B cell (primary cell): ENCODE results near the gene KATNB1. TPM values are rescaled to one million over a fixed set of nuclear protein-coding genes. Genes with fewer than 3 reads are reported as not detected.

Experiments
- ATAC-seq: fragments of 200-7000 bp; cut with Tn5 transposase; one replicate; pipeline ENCODE4 v1.10.0; 2021; ENCODE audit warnings: low read depth, mild to moderate bottlenecking, moderate number of reproducible peaks, moderate library complexity
- CTCF ChIA-PET: fragments of 350-600 bp; sonication (Branson Sonifier 250); formaldehyde crosslinking; loops from one replicate; lab custom pipeline; 2021; ENCODE audit warnings: antibody characterized with exemption, inconsistent platforms; lab: Charles Lee
- POLR2A ChIA-PET: fragments of 350-600 bp; sonication (Branson Sonifier 250); formaldehyde crosslinking; loops from one replicate; lab custom pipeline; 2021; ENCODE audit warnings: antibody characterized with exemption; lab: Charles Lee
- DNase-seq: peaks from one replicate; pipeline ENCODE4 v3.0.0; 2013
- H2AFZ ChIP-seq: 2 replicates; pipeline ENCODE4 v1.6.1; 2012; ENCODE audit warnings: mild to moderate bottlenecking, low read depth, low read length; ENCODE audit not compliant: insufficient read depth, poor library complexity, severe bottlenecking
- H3K27ac ChIP-seq, 2 donors: 1 replicate in 1 of 2; 2 replicates in 1 of 2; pipeline ENCODE4 v1.5.1; 2012 to 2013; ENCODE audit warnings: low read length in 2 of 2, mild to moderate bottlenecking in 2 of 2, moderate library complexity in 1 of 2
- H3K27me3 ChIP-seq, 4 experiments: fragments of 200-600 bp in 1 of 4; sonication (generic) in 1 of 4; replicated peaks in 1 of 4; 1 replicate in 2 of 4; 2 replicates in 2 of 4; pipeline versions ENCODE4 v1.6.1 to v1.7.0; 2013 to 2016; ENCODE audit warnings: low read length in 3 of 4, mild to moderate bottlenecking in 2 of 4, mixed read lengths in 1 of 4, moderate library complexity in 1 of 4; ENCODE audit not compliant: insufficient read depth in 4 of 4, control insufficient read depth in 3 of 4; ENCODE audit errors: control extremely low read depth in 1 of 4
- H3K36me3 ChIP-seq, 2 experiments: replicated peaks in 1 of 2; 1 replicate in 1 of 2; 2 replicates in 1 of 2; pipeline versions ENCODE4 v1.6.1 to v1.7.1; 2013; ENCODE audit warnings: low read length in 1 of 2; ENCODE audit not compliant: insufficient read depth in 2 of 2, control insufficient read depth in 1 of 2; ENCODE audit errors: control extremely low read depth in 1 of 2, extremely low read depth in 1 of 2
- H3K4me1 ChIP-seq, 2 donors: fragments of 200-600 bp in 1 of 2; sonication (generic) in 1 of 2; 1 replicate in 1 of 2; 2 replicates in 1 of 2; pipeline versions ENCODE4 v1.5.1 to v1.6.1; 2013 to 2017; ENCODE audit warnings: low read length in 2 of 2; ENCODE audit not compliant: control insufficient read depth in 2 of 2, insufficient read depth in 2 of 2
- H3K4me2 ChIP-seq: replicated peaks from 2 replicates; pipeline ENCODE3; 2012; ENCODE audit warnings: mild to moderate bottlenecking, low read depth, low read length; ENCODE audit not compliant: poor library complexity, severe bottlenecking
- H3K4me3 ChIP-seq, 5 experiments: fragments of 200-600 bp in 1 of 5; sonication (generic) in 1 of 5; 1 replicate in 3 of 5; 2 replicates in 2 of 5; pipeline versions ENCODE4 v1.5.1 to v1.7.0; 2011 to 2016; ENCODE audit warnings: low read length in 4 of 5, mild to moderate bottlenecking in 4 of 5, low read depth in 2 of 5, control low read depth in 1 of 5, moderate library complexity in 1 of 5; ENCODE audit not compliant: insufficient read depth in 1 of 5; ENCODE audit errors: control extremely low read depth in 1 of 5, extremely low read depth in 1 of 5
- H3K79me2 ChIP-seq: fragments of 200-600 bp; sonication (generic); one replicate; pipeline ENCODE4 v1.6.0; 2016; ENCODE audit warnings: low read length; ENCODE audit not compliant: control insufficient read depth, insufficient read depth
- H3K9ac ChIP-seq: fragments of 200-600 bp; sonication (generic); 2 replicates; pipeline ENCODE4 v1.6.1; 2017; ENCODE audit warnings: mild to moderate bottlenecking, low read length, moderate library complexity
- H3K9me3 ChIP-seq, 3 donors: one replicate each; pipeline versions ENCODE4 v1.6.1 to v1.7.1; 2013; ENCODE audit warnings: low read length in 2 of 3; ENCODE audit not compliant: control insufficient read depth in 2 of 3, insufficient read depth in 1 of 3; ENCODE audit errors: control extremely low read depth in 1 of 3
- H4K20me1 ChIP-seq: 2 replicates; pipeline ENCODE4 v1.6.0; 2012; ENCODE audit warnings: mild to moderate bottlenecking, low read length; ENCODE audit not compliant: insufficient read depth, control insufficient read depth, poor library complexity, severe bottlenecking
- H3K27ac Mint-ChIP-seq: one replicate; pipeline ENCODE4 v1.8.0; 2021; ENCODE audit warnings: mixed read lengths
- H3K27me3 Mint-ChIP-seq: one replicate; pipeline ENCODE4 v1.8.0; 2021; ENCODE audit warnings: mixed read lengths
- H3K4me1 Mint-ChIP-seq: one replicate; pipeline ENCODE4 v1.8.0; 2021; ENCODE audit warnings: mixed read lengths
- H3K4me3 Mint-ChIP-seq: one replicate; pipeline ENCODE4 v1.8.0; 2021; ENCODE audit warnings: mixed read lengths
- H3K9me3 Mint-ChIP-seq: one replicate; pipeline ENCODE4 v1.8.0; 2022; ENCODE audit warnings: mixed read lengths; ENCODE audit not compliant: insufficient read depth
- EZH2 ChIP-seq: IDR thresholded peaks from 2 replicates; pipeline ENCODE4 v1.6.1; 2012; ENCODE audit warnings: borderline replicate concordance, low read depth, mild to moderate bottlenecking, moderate library complexity, low read length; ENCODE audit not compliant: insufficient read depth, poor library complexity, severe bottlenecking
- WGBS: methylation state at CpG from one replicate; pipeline ENCODE4 v1.1.5; 2013; ENCODE audit warnings: missing lambda C conversion rate; ENCODE audit not compliant: insufficient coverage; 5-methylcytosine and 5-hydroxymethylcytosine counted together
- intact Hi-C: fragments of 100-400 bp; cut with micrococcal nuclease; formaldehyde crosslinking; loops from one replicate; pipeline ENCODE4 v1.10.0; 2022
- polyA plus RNA-seq: library from polyadenylated mRNA; depleted of rRNA; stranded (reverse); fragments of >200 nt; gene quantifications from 2 replicates; pipeline ENCODE4 v1.2.3, GENCODE V29; 2012
- total RNA-seq, 2 donors: library from RNA; stranded (reverse); fragments of 120-200 nt in 1 of 2; gene quantifications; 1 replicate in 1 of 2; 2 replicates in 1 of 2; pipeline versions ENCODE4 v1.2.3 to v1.2.4, GENCODE V29; 2013 to 2022
- TF ChIP-seq, protein P1 (sequence below): fragments of 200-600 bp; IDR thresholded peaks from one replicate; pipeline ENCODE4 v1.8.0; 2022; ENCODE audit warnings: antibody characterized with exemption, mild to moderate bottlenecking

Gene KATNB1
- total and polyA plus RNA-seq, 2 donors (not counting 1 experiment from before 2014, with no cell fraction given), result 20.3 to 29.0 TPM

GRCh38 chr16:57783883-57784282 is 48.3 kb downstream of the KATNB1 start:
- ATAC-seq (no peak), DNase-seq (no peak)
- H3K27ac ChIP-seq, result no peak overlapping the region
- WGBS, result 80% methylated on average over 8 of the region's 8 CpGs
- Mint-ChIP-seq H3K9me3 (no peaks in the 10 kb centered on the region), H3K4me3 (no peak overlapping the region), H3K27ac (no peak overlapping the region), H3K4me1 (no peaks in the 10 kb centered on the region), H3K27me3 (peaks cover 4% of the 10 kb centered on the region)
- no peak overlapping the region for H3K4me2 ChIP-seq
- no peak for TF ChIP-seq EZH2
- TF ChIP-seq, protein P1, sequence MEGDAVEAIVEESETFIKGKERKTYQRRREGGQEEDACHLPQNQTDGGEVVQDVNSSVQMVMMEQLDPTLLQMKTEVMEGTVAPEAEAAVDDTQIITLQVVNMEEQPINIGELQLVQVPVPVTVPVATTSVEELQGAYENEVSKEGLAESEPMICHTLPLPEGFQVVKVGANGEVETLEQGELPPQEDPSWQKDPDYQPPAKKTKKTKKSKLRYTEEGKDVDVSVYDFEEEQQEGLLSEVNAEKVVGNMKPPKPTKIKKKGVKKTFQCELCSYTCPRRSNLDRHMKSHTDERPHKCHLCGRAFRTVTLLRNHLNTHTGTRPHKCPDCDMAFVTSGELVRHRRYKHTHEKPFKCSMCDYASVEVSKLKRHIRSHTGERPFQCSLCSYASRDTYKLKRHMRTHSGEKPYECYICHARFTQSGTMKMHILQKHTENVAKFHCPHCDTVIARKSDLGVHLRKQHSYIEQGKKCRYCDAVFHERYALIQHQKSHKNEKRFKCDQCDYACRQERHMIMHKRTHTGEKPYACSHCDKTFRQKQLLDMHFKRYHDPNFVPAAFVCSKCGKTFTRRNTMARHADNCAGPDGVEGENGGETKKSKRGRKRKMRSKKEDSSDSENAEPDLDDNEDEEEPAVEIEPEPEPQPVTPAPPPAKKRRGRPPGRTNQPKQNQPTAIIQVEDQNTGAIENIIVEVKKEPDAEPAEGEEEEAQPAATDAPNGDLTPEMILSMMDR, result no peak
- H3K9ac ChIP-seq, result no peak overlapping the region
- no peak overlapping the region for H3K4me3 ChIP-seq
- intact Hi-C loops, result no loop called here
- no peaks in the 10 kb centered on the region for H4K20me1 ChIP-seq
- ChIA-PET CTCF (no interaction called here), POLR2A (no interaction called here)
- H3K4me1 ChIP-seq, result no peaks in the 10 kb centered on the region
- H3K79me2 ChIP-seq, result no peaks in the 10 kb centered on the region
- no peak overlapping the region for H2AFZ ChIP-seq
- H3K9me3 ChIP-seq, result no peaks in the 10 kb centered on the region
- no peaks in the 10 kb centered on the region for H3K27me3 ChIP-seq
- H3K36me3 ChIP-seq, result no peaks in the 10 kb centered on the region

GRCh38 chr16:57784334-57784733 is 48.8 kb downstream of the KATNB1 start:
- no peak overlapping the region for H3K4me2 ChIP-seq
- no peak overlapping the region for H3K9ac ChIP-seq
- no peak overlapping the region for H3K27ac ChIP-seq
- no peak for TF ChIP-seq EZH2
- no peak overlapping the region for H3K4me3 Mint-ChIP-seq
- CTCF ChIA-PET, result no interaction called here
- H3K27me3 Mint-ChIP-seq, result peaks cover 5% of the 10 kb centered on the region
- H3K9me3 Mint-ChIP-seq, result no peaks in the 10 kb centered on the region
- no peak overlapping the region for H3K4me3 ChIP-seq
- no peaks in the 10 kb centered on the region for H3K79me2 ChIP-seq
- H3K9me3 ChIP-seq, result no peaks in the 10 kb centered on the region
- H4K20me1 ChIP-seq, result no peaks in the 10 kb centered on the region
- DNase-seq, result no peak
- H3K27ac Mint-ChIP-seq, result no peak overlapping the region
- POLR2A ChIA-PET, result interaction anchor here (0.6 kb wide), 1 partner anchor 60 kb away, joined by 5 read pairs; no protein-coding TSS in a partner anchor
- no peaks in the 10 kb centered on the region for H3K4me1 Mint-ChIP-seq
- no peak for ATAC-seq
- intact Hi-C loops, result no loop called here
- H3K36me3 ChIP-seq, result no peaks in the 10 kb centered on the region
- H3K4me1 ChIP-seq, result no peaks in the 10 kb centered on the region
- 91% methylated on average over 7 of the region's 7 CpGs for WGBS
- no peaks in the 10 kb centered on the region for H3K27me3 ChIP-seq
- H2AFZ ChIP-seq, result no peak overlapping the region
